Activated naive CD4-positive, alpha-beta T cell treated with anti-CD3 and anti-CD28 coated beads, Interleukin-2, amount 50 U/mL, for 24 hours (primary cell): ENCODE measurements around the gene ADGRG2.

Experiments
- H3K27ac Mint-ChIP-seq: one replicate; pipeline ENCODE4 v1.8.0; 2021; ENCODE audit warnings: mild to moderate bottlenecking, mixed read lengths
- H3K27me3 Mint-ChIP-seq: one replicate; pipeline ENCODE4 v1.8.0; 2021; ENCODE audit warnings: mixed read lengths
- H3K36me3 Mint-ChIP-seq: one replicate; pipeline ENCODE4 v1.8.0; 2021; ENCODE audit warnings: mixed read lengths
- H3K4me1 Mint-ChIP-seq: one replicate; pipeline ENCODE4 v1.8.0; 2021; ENCODE audit warnings: mixed read lengths
- H3K4me3 Mint-ChIP-seq: one replicate; pipeline ENCODE4 v1.8.0; 2021; ENCODE audit warnings: mild to moderate bottlenecking, mixed read lengths
- H3K9me3 Mint-ChIP-seq: one replicate; pipeline ENCODE4 v1.8.0; 2021; ENCODE audit warnings: mixed read lengths

The ADGRG2 gene, protein sequence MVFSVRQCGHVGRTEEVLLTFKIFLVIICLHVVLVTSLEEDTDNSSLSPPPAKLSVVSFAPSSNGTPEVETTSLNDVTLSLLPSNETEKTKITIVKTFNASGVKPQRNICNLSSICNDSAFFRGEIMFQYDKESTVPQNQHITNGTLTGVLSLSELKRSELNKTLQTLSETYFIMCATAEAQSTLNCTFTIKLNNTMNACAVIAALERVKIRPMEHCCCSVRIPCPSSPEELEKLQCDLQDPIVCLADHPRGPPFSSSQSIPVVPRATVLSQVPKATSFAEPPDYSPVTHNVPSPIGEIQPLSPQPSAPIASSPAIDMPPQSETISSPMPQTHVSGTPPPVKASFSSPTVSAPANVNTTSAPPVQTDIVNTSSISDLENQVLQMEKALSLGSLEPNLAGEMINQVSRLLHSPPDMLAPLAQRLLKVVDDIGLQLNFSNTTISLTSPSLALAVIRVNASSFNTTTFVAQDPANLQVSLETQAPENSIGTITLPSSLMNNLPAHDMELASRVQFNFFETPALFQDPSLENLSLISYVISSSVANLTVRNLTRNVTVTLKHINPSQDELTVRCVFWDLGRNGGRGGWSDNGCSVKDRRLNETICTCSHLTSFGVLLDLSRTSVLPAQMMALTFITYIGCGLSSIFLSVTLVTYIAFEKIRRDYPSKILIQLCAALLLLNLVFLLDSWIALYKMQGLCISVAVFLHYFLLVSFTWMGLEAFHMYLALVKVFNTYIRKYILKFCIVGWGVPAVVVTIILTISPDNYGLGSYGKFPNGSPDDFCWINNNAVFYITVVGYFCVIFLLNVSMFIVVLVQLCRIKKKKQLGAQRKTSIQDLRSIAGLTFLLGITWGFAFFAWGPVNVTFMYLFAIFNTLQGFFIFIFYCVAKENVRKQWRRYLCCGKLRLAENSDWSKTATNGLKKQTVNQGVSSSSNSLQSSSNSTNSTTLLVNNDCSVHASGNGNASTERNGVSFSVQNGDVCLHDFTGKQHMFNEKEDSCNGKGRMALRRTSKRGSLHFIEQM

DNA sequence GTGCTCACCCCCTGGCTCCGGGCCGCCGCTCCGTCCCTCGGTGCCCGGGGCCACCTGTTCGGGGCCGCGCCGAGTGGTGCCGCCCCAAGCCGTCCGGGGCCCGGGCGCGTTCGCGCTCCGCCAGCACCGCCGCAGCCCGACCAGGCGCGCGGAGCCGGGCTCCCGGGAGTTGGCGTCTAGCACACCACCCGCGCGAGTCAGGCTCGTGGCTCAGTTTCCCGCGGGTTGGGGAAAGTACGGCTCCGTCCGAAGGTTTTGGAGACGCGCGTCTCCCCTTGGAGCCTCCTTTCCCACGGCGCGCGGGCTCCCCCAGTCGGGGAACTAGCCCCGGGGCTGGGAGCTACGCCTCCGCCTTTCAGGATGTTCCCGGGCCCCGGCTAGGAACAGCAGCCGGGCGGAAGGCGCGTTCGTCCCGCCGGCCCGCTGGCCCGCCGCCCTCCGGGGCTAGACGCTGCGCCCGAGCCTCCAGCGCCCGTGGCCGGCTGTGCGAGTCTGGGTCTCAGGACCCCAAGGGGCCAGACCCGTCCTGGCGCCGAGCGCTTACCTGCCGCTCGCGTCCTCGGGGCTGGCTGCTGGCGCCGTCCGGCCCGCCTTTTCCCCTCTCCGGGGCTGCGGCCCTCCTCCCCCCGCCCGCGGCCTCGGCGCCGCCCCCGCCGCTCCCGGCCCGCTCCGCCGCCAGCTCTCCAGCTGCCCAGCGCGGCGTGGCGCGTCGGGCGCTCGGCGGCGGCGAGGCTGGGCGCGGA, at the start of gene ADGRG2:
Gene ADGRG2 (minus strand): TSS at position 571 of the 743 bp plus-strand sequence. CDS start 53,634 bp downstream, outside the sequence.
- Mint-ChIP-seq H3K27me3 (peaks cover 18% of the 10 kb centered on the region), H3K4me3 (no peak within 1 kb of the TSS), H3K36me3 (no peaks in the 10 kb centered on the region), H3K4me1 (no peaks in the 10 kb centered on the region), H3K27ac (no peak within 1 kb of the TSS), H3K9me3 (no peaks in the 10 kb centered on the region)

DNA sequence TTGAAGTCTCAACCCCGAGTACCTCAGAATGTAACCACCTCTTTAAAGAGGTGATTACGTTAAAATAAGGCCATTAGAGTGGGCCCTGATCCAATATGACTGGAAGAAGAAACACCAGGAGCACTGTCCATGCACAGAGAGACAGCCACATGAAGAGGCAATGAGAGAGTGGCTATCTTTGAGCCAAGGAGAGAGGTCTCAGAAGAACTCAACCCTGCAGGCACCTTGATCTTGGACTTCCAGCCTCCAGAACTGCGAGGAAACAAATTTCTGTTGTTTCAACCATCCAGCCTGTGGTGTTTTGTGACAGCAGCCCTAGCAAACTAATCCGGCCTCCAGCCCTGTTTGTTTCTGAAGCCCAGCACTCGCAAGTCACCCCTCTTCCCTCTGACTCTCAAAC, 46.3 kb upstream of the ADGRG2 start:
- Mint-ChIP-seq H3K36me3 (no peaks in the 10 kb centered on the region), H3K27me3 (no peaks in the 10 kb centered on the region), H3K4me3 (no peak overlapping the region), H3K9me3 (no peaks in the 10 kb centered on the region), H3K4me1 (no peaks in the 10 kb centered on the region), H3K27ac (no peak overlapping the region)

DNA sequence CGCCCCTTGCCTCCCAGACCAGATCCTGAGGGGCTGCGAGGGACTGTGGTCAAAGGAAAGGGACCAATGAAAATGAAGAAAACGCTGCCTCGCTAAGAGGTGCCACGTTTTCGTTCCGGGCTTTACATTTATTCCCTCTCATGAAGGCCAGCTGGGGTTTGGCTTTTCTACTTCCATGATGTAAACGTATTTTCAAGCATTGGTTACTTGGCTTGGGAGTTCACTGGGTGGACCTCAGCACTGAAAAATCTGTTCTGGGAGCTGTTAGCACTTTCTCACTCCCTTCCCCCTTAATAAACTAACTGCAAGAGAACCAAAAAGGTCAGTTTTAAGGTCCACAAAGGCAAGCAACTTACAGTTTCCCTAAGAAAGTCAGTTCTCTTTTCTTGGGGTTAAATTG, 40.6 kb upstream of the ADGRG2 start:
- Mint-ChIP-seq H3K36me3 (no peaks in the 10 kb centered on the region), H3K4me1 (no peaks in the 10 kb centered on the region), H3K9me3 (no peaks in the 10 kb centered on the region), H3K27ac (no peak overlapping the region), H3K27me3 (peaks cover 3% of the 10 kb centered on the region), H3K4me3 (no peak overlapping the region)

DNA sequence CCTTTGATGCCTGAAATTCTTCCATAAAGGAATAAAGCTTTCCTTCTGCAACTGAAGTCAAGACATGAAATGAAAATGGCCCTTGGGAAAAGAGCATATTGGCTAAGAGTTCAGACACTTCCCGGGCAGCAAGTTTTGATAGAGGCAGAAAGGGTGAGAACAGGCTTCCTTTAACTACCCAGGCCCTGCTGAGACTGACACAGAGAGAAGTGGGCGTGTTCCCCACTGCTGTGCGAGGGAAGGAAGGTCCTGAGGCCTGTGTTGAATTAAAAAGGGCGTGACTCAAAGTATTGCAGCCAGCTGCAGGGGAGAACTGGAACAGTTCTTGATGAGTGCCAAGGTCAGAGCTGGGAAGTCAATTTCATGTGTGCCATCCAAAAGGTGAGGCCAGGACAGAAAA, 33.9 kb upstream of the ADGRG2 start:
- Mint-ChIP-seq H3K27me3 (peaks cover 8% of the 10 kb centered on the region), H3K27ac (no peak overlapping the region), H3K4me3 (no peak overlapping the region), H3K9me3 (no peaks in the 10 kb centered on the region), H3K36me3 (no peaks in the 10 kb centered on the region), H3K4me1 (no peaks in the 10 kb centered on the region)

DNA sequence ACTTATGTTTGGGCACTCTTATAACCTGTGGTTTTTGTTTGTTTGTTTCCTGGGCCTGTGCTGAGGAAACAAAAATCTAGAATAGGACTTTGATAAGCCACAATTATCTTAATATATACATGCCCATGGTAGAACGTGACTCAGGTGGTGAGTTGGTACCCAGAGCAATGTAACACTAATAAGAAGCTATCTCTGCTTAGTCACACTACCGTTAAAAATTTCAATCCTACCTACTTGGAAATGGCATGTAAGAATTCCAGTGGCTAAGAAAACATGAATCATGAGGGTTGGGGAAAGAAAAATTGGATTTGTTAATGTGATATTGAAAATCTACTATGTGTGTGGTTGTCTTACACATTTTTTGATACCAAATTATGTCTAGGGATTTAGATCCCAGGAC, 30.5 kb upstream of the ADGRG2 start:
- Mint-ChIP-seq H3K4me1 (no peaks in the 10 kb centered on the region), H3K27ac (no peak overlapping the region), H3K9me3 (no peaks in the 10 kb centered on the region), H3K4me3 (no peak overlapping the region), H3K36me3 (no peaks in the 10 kb centered on the region), H3K27me3 (peaks cover 5% of the 10 kb centered on the region)

DNA sequence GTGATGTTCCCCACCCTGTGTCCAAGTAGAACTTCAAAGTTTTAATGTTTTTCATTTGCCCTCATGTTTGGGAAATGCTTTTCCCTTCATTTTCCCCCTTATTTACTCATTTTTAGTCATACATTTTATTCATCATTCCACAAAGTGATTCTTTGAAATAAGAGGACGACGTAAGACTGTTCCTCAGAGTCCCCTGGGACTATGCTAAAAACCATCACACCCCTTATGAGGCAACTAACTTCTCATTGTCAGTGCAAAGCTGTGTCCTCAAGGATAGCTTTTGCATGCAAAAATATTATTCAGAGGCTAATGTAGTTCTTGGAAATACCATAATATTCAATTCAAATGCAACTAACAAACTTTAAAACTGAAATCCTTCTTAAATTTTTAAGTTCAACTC, 14.8 kb upstream of the ADGRG2 start:
- H3K4me1 Mint-ChIP-seq, result no peaks in the 10 kb centered on the region
- peaks cover 4% of the 10 kb centered on the region for H3K27me3 Mint-ChIP-seq
- H3K27ac Mint-ChIP-seq, result no peak overlapping the region
- H3K9me3 Mint-ChIP-seq, result no peaks in the 10 kb centered on the region
- no peaks in the 10 kb centered on the region for H3K36me3 Mint-ChIP-seq
- no peak overlapping the region for H3K4me3 Mint-ChIP-seq

DNA sequence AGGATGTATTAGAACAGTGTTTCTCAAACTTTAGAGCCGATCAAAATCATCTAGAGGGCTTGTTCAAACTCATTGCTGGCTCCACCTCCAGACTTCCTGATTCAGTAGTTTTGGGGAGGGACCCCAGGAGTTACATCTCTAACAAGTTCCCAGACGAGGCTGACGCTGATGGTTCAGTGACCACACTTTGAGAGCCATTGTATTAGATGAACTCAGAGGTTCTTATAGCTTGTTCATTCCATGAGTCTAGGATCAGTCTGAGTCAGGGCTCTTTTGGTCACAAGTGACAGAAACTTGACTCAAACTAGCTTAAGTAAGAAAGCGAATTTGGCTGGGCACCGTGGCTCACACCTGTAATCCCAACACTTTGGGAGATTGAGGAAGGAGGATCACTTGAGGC, 11.5 kb upstream of the ADGRG2 start:
- no peaks in the 10 kb centered on the region for H3K4me1 Mint-ChIP-seq
- H3K27ac Mint-ChIP-seq, result no peak overlapping the region
- H3K36me3 Mint-ChIP-seq, result no peaks in the 10 kb centered on the region
- no peaks in the 10 kb centered on the region for H3K9me3 Mint-ChIP-seq
- H3K27me3 Mint-ChIP-seq, result peaks cover 3% of the 10 kb centered on the region
- no peak overlapping the region for H3K4me3 Mint-ChIP-seq

DNA sequence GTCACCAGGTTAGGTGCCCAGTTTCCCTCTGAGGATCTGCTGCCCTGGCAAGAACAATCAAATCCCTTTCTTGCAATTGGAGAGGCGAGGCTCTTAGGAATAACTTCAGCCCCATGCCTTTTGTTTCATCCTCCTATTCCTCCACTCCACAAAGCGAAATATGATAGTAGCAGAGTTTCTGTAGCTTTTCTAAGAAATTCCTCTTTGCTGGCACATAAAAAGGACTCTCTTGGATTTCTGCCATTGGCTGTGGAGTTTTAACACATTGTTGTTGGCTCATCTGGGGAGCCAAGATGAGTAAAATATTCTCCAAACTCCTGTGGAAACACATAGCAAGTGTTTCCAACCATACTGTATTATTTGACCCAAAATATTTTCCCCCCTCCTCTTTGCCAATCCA, 11.0 kb upstream of the ADGRG2 start:
- H3K9me3 Mint-ChIP-seq, result no peaks in the 10 kb centered on the region
- H3K36me3 Mint-ChIP-seq, result no peaks in the 10 kb centered on the region
- H3K27me3 Mint-ChIP-seq, result peaks cover 3% of the 10 kb centered on the region
- no peaks in the 10 kb centered on the region for H3K4me1 Mint-ChIP-seq
- no peak overlapping the region for H3K4me3 Mint-ChIP-seq
- H3K27ac Mint-ChIP-seq, result no peak overlapping the region

DNA sequence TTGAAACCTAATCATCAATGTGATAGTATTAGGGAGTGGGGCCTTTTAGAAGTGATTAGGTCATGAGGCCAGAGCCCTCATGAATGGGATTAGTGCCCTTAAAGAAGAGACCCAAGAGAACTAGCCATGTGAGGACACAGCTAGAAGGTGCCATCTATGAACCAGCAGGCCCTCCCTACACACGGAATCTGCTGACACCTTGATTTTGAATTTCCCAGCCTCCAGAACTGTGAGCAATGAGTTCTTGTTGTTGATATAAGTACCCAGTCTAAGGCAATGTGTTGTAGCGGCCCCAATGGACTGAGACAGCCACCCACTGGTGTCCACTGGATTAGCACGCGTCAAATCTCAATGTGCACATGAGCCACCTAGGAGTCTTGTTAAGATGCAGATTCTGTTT, 8.4 kb upstream of the ADGRG2 start:
- Mint-ChIP-seq H3K9me3 (no peaks in the 10 kb centered on the region), H3K4me1 (no peaks in the 10 kb centered on the region), H3K4me3 (no peak overlapping the region), H3K27me3 (peaks cover 3% of the 10 kb centered on the region), H3K36me3 (no peaks in the 10 kb centered on the region), H3K27ac (no peak overlapping the region)

DNA sequence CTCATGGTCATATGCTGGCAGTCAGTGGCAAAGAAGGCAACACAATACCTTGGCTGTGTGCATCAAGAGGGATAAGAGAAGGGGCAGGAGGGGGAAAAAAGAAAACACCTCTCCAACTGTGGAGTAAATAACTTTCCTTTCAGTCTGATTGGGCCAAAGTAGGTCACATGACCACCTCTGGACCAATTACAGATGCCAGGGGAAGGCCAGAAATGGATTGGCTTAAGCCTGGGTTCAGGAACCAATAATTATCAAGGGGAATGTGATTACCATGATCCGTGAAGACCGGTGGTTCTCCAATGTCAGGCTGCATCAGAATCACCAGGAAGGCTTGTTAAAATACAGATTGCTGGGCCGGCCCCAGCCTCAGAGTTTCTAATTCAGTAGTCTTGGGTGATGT, 7.4 kb upstream of the ADGRG2 start:
- H3K9me3 Mint-ChIP-seq, result no peaks in the 10 kb centered on the region
- H3K27ac Mint-ChIP-seq, result no peak overlapping the region
- H3K4me1 Mint-ChIP-seq, result no peaks in the 10 kb centered on the region
- H3K36me3 Mint-ChIP-seq, result no peaks in the 10 kb centered on the region
- peaks cover 5% of the 10 kb centered on the region for H3K27me3 Mint-ChIP-seq
- H3K4me3 Mint-ChIP-seq, result no peak overlapping the region

DNA sequence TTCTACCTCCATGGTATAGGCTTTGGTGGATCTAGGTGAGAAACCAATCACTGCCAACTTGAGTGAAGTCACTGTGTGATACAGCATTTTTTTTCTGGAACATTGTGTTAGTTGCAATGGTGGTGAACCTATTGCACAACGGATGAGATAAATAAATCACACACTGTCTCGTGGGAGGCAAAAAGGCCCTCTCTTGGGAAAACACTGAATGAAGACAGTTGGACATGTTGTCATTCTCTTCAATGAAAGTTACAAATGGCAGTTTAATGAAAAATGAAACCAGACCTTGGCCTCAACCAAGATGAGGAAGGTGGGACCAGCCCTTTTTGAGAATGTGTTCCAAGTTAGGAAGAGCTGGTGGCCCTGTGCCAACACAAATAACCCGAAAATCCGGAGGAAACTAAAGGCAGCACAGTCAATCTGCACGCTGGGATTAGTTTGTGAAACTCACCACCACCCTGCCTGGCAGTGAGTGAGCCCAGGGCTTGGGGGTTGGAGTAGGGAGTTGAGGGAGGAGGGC, 5.4 kb upstream of the ADGRG2 start:
- peaks cover 9% of the 10 kb centered on the region for H3K27me3 Mint-ChIP-seq
- H3K27ac Mint-ChIP-seq, result no peak overlapping the region
- H3K4me1 Mint-ChIP-seq, result no peaks in the 10 kb centered on the region
- no peaks in the 10 kb centered on the region for H3K9me3 Mint-ChIP-seq
- H3K36me3 Mint-ChIP-seq, result no peaks in the 10 kb centered on the region
- no peak overlapping the region for H3K4me3 Mint-ChIP-seq

DNA sequence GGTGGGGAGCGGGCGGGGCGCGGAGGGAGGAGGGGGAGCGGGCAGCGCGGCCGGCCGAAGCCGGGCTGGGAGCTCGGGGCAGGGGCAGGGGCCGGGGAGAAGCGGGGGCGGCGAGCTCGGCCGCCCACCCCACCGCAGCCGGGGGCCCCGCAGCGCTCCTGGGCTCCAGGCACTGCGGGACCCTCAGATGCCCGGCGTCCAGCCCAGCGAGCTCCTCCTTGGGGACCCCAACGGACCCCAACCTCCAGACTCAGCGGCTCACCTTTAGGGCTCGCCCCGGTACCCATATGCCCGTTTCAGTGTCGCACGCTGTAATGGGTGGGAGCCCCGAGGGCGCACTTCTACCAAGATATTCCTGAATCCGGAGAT, 357 bp upstream of the ADGRG2 start:
- no peak overlapping the region for H3K27ac Mint-ChIP-seq
- no peaks in the 10 kb centered on the region for H3K9me3 Mint-ChIP-seq
- peaks cover 18% of the 10 kb centered on the region for H3K27me3 Mint-ChIP-seq
- H3K4me1 Mint-ChIP-seq, result no peaks in the 10 kb centered on the region
- no peaks in the 10 kb centered on the region for H3K36me3 Mint-ChIP-seq
- no peak overlapping the region for H3K4me3 Mint-ChIP-seq

DNA sequence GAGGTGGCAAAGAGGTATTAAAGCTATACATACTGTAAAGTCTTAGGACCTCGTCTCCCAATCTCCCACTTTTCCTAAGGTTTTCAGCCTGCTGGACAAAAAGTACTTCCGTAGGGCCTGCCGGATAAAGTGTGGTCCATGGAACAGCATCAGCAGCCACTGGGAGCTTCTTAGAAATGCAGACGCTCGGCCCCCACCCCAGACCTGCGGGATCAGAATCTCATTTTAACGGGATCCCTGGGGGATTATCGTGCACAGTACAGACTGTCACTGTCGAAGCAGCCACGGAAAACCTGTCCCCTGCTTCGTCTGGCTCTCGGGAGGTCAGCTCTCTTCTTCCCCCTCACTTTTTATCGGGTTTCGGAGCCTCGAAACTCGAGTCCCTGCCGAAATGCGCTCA, 802 bp downstream of the ADGRG2 start:
- Mint-ChIP-seq H3K9me3 (no peaks in the 10 kb centered on the region), H3K4me1 (no peaks in the 10 kb centered on the region), H3K27me3 (peaks cover 21% of the 10 kb centered on the region), H3K36me3 (no peaks in the 10 kb centered on the region), H3K27ac (no peak overlapping the region), H3K4me3 (no peak overlapping the region)

DNA sequence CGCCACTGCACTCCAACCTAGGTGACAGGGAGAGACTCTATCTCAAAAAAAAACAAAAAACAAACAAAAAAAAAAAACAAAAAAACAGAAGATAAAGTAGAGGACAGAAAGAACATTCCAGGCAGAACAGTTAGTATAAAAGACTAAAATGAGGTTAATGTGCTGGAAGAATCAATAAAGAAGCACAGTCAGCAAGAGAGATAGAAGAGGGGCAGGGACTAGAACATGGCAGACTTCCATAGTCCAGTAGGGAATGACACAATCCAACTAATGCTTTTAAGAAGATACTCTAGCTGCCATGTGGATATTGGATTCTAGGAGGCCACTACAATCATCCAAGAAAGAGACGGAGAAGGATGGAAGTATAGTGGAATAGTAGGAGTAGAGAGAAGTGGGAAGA, 11.6 kb downstream of the ADGRG2 start:
- Mint-ChIP-seq H3K4me3 (no peak overlapping the region), H3K27ac (no peak overlapping the region), H3K27me3 (peaks cover 22% of the 10 kb centered on the region), H3K4me1 (no peaks in the 10 kb centered on the region), H3K9me3 (no peaks in the 10 kb centered on the region), H3K36me3 (no peaks in the 10 kb centered on the region)

DNA sequence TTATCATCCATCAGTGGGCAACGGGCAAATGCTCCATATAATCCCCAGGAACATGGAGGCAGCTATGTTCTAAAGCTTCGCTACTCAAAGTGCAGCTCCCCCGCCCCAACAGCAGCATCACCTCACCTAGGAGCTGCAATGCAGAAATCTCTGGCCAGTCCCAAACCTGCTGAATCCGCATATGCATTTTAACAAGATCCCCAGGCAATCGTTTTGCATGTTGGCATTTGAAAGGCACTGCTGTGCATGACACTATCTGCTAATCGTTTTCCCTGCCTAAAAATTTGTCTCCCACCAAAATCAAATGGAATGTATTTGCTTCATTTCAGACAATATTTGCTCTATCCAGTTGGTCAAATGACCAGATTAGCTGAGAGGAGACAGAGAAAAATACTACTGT, 15.2 kb downstream of the ADGRG2 start:
- no peaks in the 10 kb centered on the region for H3K36me3 Mint-ChIP-seq
- peaks cover 18% of the 10 kb centered on the region for H3K27me3 Mint-ChIP-seq

More for the DNA sequence above, 15.2 kb downstream of the ADGRG2 start:
- H3K27ac Mint-ChIP-seq, result no peak overlapping the region
- H3K9me3 Mint-ChIP-seq, result no peaks in the 10 kb centered on the region
- no peak overlapping the region for H3K4me3 Mint-ChIP-seq
- no peaks in the 10 kb centered on the region for H3K4me1 Mint-ChIP-seq
